KOPT-K1 (cell line): ENCODE data around the gene TSPAN2.

Source experiments
- H3K27ac ChIP-seq: fragments of 200-600 bp; sonication (generic); 2 replicates; pipeline ENCODE4 v1.5.1; 2016; ENCODE audit warnings: antibody characterized with exemption, mild to moderate bottlenecking, low read depth, low read length; ENCODE audit not compliant: poor library complexity, severe bottlenecking
- H3K36me3 ChIP-seq: fragments of 200-600 bp; sonication (generic); 2 replicates; pipeline ENCODE4 v1.5.1; 2017; ENCODE audit warnings: antibody characterized with exemption, mild to moderate bottlenecking, low read length, moderate library complexity; ENCODE audit not compliant: insufficient read depth
- H3K9me3 ChIP-seq: fragments of 200-600 bp; sonication (generic); 2 replicates; pipeline ENCODE4 v1.5.1; 2017; ENCODE audit warnings: antibody characterized with exemption, low read length, mild to moderate bottlenecking; ENCODE audit not compliant: insufficient read depth, poor library complexity, severe bottlenecking

TSPAN2 gene

DNA sequence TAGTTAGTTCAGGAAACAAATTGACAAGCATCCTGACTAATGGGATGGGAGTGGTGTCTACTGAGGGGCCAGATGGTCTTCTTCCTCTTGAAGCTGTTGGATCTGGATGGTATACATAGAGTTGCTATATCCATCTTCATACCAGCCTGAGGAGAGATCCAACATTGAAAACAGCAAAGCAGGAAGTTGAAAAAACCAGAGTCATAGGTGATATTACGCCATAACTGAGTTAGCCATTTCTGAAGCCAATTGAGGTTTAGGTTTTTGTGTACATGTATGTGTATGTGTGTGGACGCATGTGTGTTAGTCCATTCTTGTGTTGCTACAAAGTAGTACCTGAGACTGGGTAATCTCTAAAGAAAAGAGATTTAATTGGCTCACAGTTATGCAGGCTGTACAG is 2.3 kb upstream of the TSPAN2 start:
- no peak overlapping the region for H3K27ac ChIP-seq
- H3K36me3 ChIP-seq = no peaks in the 10 kb centered on the region
- H3K9me3 ChIP-seq = no peaks in the 10 kb centered on the region

DNA sequence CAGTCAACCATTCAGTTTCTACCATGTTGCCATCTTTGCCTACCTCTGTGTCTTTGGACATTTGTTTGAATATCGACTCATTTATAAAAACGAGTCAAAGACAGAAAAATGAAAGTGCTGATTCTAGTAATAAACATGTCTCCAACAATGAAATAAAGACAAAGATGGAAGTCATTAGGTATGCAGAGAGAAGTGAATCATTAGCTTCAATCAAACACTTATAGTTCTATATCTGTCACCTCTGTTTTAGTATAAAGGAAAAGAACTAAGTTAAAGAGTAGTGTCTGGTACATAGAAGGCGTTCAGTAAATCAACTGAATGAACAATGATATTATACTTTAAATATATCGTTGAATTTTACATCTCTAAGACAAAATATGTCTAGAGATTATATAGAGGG is 1.7 kb upstream of the TSPAN2 start:
- no peak overlapping the region for H3K27ac ChIP-seq
- no peaks in the 10 kb centered on the region for H3K36me3 ChIP-seq
- H3K9me3 ChIP-seq = no peaks in the 10 kb centered on the region

DNA sequence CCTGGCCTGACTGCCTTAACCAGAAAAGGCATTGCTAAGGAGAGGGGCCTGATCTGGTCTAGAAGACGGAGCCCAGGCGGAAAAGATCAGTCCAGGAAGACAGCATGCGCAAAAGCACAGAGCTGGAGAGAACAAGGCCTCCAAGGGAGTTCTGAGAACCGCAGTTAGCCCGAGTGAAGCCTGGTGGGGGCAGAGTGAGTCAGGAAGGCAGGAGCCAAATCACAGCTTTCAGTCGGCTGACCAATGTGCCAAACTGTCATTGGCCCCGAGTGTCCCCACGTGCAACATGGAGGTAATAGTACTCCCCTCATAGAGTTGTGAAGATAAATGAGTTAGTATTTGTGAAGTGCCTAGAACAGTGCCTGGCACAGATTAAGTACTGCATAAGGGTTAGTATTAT is 1.2 kb upstream of the TSPAN2 start:
- Histone ChIP-seq H3K9me3 (no peaks in the 10 kb centered on the region), H3K27ac (no peak overlapping the region), H3K36me3 (no peaks in the 10 kb centered on the region)

DNA sequence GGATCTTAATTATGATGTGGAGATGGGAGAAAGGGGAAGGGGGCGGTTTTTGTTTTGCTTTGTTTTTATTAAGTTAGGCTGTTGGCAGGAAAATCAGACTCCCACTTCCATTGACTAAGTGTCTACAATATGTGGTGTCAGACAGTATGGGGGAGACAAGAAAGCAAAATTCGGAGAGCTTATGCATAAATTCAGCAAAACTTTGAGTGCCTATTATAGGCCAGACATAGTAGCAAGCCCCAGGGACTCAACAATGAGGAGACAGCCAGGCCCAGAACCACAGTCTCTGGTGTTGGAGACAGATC is 835 bp upstream of the TSPAN2 start:
- H3K9me3 ChIP-seq = no peaks in the 10 kb centered on the region
- no peaks in the 10 kb centered on the region for H3K36me3 ChIP-seq

DNA sequence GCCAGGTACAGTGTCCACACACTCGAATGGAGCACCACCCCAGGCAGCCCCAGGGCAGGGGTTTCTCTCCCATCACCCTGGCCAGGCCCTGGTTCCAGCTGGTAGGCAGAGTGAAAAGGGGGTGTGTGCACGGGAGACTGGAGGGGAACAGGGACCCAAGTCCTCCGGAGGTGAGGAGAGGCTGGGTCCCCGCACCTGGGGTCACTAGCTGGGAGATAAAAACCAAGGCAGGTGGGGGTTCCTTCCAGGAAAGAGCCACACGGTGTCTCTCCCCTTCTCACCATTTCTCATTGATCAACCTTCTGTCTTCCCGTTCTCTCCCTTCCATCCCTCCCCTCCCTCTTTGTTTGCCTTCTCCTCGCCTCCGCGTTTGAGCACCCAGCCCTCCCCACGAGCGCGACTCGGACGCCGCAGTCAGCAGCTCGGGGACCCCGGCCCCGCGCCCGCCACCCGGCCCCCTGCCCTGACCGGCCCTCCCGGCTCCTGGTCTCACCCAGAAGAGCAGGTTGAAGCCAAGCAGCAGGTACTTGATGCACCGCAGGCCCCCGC is 358 bp downstream of the TSPAN2 start:
- H3K36me3 ChIP-seq = no peaks in the 10 kb centered on the region

More for the DNA sequence above, 835 bp upstream of the TSPAN2 start:
- no peak overlapping the region for H3K27ac ChIP-seq

DNA sequence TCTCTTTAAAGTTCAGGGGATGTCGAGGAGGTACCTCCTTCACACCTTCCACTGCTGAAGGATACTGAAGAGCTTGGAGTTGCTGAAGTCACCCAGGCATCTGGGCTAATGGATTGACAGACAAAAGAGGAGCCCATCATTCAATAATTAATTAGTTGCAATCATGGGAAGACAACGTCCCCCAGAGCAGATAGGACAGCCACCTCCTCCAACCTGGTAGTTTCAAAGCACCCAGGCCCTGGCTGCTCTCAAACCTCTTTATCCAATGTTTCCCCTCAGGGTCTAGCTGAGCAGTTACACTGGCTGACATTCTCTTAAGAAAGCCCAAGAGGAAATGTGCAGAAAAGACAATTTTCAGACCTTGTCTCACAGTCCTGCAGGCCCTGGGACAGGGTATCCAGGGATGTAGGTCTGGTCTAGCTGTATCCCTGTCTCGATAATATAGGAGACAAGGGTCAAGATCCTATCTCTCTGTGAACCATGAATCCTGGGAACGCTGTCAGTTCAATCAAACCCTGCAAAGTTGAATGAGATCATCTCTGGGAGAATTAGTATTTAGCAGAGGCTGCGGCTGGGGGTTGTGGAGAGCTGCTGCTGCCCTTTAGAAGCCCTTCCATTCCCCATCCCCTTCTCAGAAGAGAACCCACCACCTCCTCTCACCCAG is 1.1 kb downstream of the TSPAN2 start:
- H3K9me3 ChIP-seq = no peaks in the 10 kb centered on the region

More for the DNA sequence above, 358 bp downstream of the TSPAN2 start:
- H3K9me3 ChIP-seq = no peaks in the 10 kb centered on the region
- peak overlapping the region; percentile 50 for H3K27ac ChIP-seq

DNA sequence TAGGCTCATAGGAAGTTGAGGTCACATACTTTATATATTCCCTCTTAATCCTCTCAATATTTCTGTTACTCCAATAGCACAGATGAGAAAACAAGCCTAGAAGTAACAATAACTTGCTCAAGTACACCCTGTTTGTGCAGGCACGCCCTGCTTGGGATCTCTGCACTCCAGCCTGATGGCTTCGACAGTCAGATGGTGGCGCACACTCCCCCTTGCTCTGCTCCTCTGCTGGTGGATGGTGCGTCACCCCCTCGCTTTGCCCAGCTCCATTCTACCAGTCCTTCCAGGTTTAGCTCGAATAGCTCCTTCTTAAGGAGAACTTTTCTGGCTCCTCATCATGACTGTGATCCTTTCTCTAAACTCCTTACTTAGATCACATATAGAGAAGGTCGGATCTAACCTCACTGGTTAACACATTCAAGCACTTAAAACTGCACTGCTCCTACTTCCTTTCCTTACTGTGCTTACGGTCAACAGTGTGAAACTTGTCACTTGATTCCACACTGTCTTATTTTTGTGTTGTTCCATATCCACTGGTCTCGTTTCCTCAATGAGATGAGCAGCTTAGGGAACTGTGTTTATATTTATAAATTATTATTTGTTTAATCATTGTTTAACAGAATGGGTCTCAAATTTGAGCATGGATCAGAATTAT is 3.0 kb downstream of the TSPAN2 start:
- no peak overlapping the region for H3K27ac ChIP-seq
- no peaks in the 10 kb centered on the region for H3K36me3 ChIP-seq

More for the DNA sequence above, 1.1 kb downstream of the TSPAN2 start:
- H3K36me3 ChIP-seq = no peaks in the 10 kb centered on the region
- H3K27ac ChIP-seq = no peak overlapping the region

DNA sequence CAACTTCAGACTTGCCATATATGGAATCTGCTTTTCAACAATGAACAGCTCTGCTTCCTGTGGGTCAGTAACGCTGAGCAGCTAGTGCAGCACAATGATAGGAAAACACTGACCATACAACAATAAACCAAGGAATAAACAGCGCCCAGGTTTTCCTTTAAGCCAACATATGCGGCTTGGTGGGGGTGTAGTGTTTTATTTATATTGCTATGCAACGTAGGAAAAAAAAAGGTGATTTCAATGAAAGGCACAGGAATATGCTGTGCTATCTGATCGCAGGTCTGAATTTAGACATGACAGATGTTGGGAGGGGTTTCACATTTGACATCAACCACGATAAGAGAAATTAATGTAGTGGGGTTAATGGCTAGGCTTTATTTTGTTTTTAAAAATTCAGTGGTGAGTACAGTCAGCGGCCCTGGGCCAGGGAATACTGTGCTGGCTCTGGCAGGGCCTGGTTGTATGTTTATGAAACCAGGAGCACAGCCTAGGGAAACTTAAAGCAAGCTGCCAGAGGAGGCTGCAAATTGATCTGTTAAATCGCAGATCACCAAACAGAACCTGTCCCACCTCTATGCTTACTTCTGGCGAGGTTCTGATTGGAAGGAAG is 4.3 kb downstream of the TSPAN2 start:
- Histone ChIP-seq H3K9me3 (no peaks in the 10 kb centered on the region), H3K27ac (no peak overlapping the region), H3K36me3 (no peaks in the 10 kb centered on the region)

More for the DNA sequence above, 3.0 kb downstream of the TSPAN2 start:
- H3K9me3 ChIP-seq = no peaks in the 10 kb centered on the region

DNA sequence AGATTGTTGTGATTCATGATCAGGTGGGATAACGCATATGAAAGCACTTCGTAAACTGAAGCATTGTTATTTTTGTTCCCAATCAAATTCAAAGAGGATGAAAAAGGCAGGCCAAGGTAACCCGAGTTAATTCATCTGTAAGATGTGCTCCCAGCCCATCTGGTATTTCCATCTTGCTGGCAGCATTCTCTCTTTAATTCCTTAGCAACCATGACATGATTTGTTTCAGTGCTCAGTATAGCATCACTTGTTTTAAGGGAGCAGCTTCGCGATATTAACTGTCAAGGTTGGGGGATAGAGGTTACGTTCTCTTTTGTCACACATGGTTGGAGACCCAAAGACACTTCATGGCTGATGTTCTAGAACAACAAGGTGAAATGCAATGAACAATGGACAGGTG is 6.4 kb downstream of the TSPAN2 start:
- Histone ChIP-seq H3K9me3 (no peaks in the 10 kb centered on the region), H3K27ac (no peak overlapping the region), H3K36me3 (no peaks in the 10 kb centered on the region)

DNA sequence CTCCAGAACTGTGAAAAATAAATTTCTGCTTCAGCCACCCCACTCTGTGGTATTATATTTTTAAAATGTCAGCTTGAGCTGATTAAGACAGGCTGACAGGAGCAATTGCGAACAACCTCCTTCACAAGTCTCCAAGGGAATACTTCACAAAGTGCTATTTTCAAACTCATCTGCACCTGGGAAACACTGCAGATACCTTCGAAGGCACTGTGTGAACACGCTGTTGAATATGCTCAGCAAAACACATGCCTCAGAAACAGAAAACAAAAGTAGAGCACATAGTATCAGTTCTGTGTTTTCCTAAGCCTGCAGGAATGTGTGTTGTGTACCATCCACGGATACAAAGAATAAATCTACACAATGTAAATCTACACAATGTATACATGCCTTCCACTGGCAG is 10.6 kb downstream of the TSPAN2 start:
- H3K9me3 ChIP-seq = no peaks in the 10 kb centered on the region
- no peaks in the 10 kb centered on the region for H3K36me3 ChIP-seq
- no peak overlapping the region for H3K27ac ChIP-seq

DNA sequence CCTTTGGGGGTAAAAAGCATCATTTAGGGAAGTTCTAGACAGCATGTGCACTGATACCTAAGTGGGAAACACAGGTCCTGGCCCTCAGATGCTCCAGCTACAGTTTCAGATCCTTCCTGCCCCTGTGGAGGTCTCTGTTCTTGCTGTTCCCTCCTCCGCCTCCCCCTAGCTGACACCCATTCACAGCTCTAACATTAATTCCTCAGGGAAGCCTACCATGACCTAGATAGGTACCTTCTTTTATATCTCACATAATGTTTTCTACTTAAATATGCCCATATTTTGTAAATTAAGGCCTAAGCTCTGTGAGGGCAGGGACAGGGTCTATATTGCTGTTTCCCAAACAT is 11.3 kb downstream of the TSPAN2 start:
- no peaks in the 10 kb centered on the region for H3K9me3 ChIP-seq
- no peaks in the 10 kb centered on the region for H3K36me3 ChIP-seq
- H3K27ac ChIP-seq = no peak overlapping the region

DNA sequence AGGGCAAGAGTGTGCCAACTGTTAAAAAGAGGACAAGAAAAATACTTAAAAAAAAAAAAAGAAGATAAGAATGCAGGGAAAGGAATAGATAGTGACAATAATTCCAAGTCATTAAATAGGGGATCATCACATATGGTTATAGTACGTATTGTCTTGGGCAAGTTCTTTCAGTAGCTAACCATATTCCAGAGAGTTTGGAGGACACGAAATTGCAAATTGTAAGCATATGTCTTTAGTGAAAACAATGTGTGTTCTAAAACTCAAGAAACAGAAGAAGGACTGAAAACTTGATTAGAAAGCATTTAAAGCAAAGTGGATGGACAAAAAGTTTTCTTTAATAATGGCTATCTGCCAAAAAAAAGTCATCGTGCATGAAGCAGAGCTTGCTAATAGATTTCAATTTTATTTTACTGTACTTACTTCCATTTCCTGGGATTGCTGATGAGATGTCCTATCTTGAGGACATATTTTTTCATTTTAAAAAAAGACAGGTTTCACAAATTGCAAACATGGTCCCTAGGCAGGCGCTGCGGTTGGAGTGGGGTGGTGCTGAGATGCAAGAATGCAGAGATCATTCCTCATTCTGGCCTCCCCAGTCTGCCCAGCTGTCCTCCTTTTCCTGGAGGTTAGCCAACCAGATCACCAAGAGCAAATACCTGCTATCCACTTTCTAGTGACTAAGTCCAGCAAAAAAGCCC is 11.9 kb downstream of the TSPAN2 start:
- H3K9me3 ChIP-seq = no peaks in the 10 kb centered on the region
- no peaks in the 10 kb centered on the region for H3K36me3 ChIP-seq
- no peak overlapping the region for H3K27ac ChIP-seq

DNA sequence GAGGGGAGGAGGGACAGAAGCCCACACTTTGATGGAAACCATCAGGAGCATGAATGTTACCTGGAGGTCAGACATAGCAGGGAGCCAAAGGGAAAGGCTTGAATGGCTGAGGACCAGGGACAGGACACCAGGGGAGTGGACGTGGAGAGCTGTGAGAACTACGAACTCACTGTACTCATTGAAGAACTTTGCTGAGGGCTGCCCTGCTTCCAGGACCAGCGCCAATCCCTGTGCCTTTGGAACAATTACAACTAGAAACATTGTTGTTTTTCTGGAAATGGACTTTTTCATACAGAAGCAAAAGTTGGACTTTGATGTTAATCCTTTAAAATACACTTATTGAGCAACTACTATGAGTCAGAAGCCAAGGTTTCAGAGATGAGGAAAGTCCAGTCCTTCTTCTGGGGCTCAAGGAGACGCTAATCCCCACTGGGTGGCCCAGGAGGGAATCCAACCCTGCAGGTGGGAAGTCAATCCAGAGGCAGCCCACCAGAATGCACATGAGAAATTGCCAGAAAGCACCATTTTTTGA is 12.9 kb downstream of the TSPAN2 start:
- no peak overlapping the region for H3K27ac ChIP-seq
- H3K9me3 ChIP-seq = no peaks in the 10 kb centered on the region
- no peaks in the 10 kb centered on the region for H3K36me3 ChIP-seq

DNA sequence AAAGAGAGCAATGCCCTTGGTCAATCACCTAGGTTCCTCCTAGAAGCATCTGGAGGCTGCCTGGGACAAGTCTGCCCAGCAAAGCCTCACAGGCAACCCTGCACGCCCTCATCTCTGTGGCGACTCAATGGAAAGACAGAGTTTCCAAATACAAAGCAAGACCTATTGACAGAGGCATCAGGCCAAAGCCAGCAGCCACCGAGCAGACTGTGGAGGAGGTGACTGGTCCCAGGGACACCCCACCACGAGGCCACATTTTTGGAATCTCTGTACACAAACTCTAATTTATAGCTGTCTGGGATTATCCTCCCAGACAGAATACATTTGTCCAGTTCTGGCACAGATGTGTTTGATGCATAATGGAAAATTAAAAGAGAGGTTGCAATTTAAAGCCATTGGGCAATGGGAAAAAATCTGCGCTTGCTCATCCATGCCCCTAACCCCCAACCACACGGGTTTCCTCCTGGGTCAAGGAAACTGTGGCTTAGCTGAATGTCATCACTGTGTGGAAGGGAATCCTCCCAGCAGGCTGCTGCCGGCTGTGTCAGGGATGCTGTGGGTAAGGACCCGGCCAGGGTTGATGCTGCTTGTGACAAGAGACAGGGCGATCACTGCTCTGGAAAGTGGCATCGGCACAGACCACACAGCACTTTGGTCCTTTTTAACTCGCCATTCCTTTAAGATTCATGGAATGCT is 14.3 kb downstream of the TSPAN2 start:
- no peak overlapping the region for H3K27ac ChIP-seq
- no peaks in the 10 kb centered on the region for H3K9me3 ChIP-seq
- H3K36me3 ChIP-seq = no peaks in the 10 kb centered on the region
